NT2/D1 (cell line): ENCODE results near the gene NMUR2.

ENCODE experiments used
- DNase-seq: peaks from one replicate; pipeline ENCODE4 v3.0.0-alpha.2; 2011; ENCODE audit warnings: low read depth, low spot score
- H3K27me3 ChIP-seq: 2 replicates; pipeline ENCODE4 v1.6.0; 2011; ENCODE audit warnings: mild to moderate bottlenecking; ENCODE audit not compliant: insufficient read length, insufficient read depth
- H3K36me3 ChIP-seq: 2 replicates; pipeline ENCODE4 v1.6.1; 2011; ENCODE audit warnings: mild to moderate bottlenecking, low read length, mixed read lengths; ENCODE audit not compliant: insufficient read depth, insufficient read length
- H3K4me1 ChIP-seq: 2 replicates; pipeline ENCODE4 v1.5.1; 2011; ENCODE audit not compliant: insufficient read depth, insufficient read length
- H3K4me3 ChIP-seq: 2 replicates; pipeline ENCODE4 v1.5.1; 2011; ENCODE audit warnings: low read depth; ENCODE audit not compliant: insufficient read length
- H3K9ac ChIP-seq: 2 replicates; pipeline ENCODE4 v1.6.0; 2011; ENCODE audit warnings: low read depth; ENCODE audit not compliant: insufficient read length
- H3K9me3 ChIP-seq: 2 replicates; pipeline ENCODE4 v1.5.1; 2011; ENCODE audit warnings: mild to moderate bottlenecking, low read length; ENCODE audit not compliant: insufficient read depth
- SUZ12 ChIP-seq: IDR thresholded peaks from 2 replicates; pipeline ENCODE4 v1.6.1; 2011; ENCODE audit not compliant: insufficient read length, insufficient read depth; ENCODE audit errors: extremely low read depth
- YY1 ChIP-seq: IDR thresholded peaks from 2 replicates; pipeline ENCODE4 v1.6.1; 2011; ENCODE audit not compliant: insufficient read length, insufficient read depth
- ZNF274 ChIP-seq: IDR thresholded peaks from 2 replicates; pipeline ENCODE4 v1.6.1; 2011; ENCODE audit warnings: mild to moderate bottlenecking, low read depth, low read length

The NMUR2 gene

GRCh38 chr5:152405145-152405544, at the start of gene NMUR2:
TSS of gene NMUR2 (minus strand) at chr5:152405279. CDS start at chr5:152405113, 166 bp downstream.
- DNase-seq: peak; percentile 18
- H3K4me3 ChIP-seq: no peak within 1 kb of the TSS
- TF ChIP-seq SUZ12 (no peak), YY1 (no peak), ZNF274 (no peak)
- no peaks in the 10 kb centered on the region for H3K9me3 ChIP-seq
- H3K4me1 ChIP-seq: no peaks in the 10 kb centered on the region
- H3K9ac ChIP-seq: no peak within 1 kb of the TSS
- H3K36me3 ChIP-seq: no peaks in the 10 kb centered on the region
- no peaks in the 10 kb centered on the region for H3K27me3 ChIP-seq

GRCh38 chr5:152443935-152444334, 38.9 kb upstream of the NMUR2 start:
- H3K27me3 ChIP-seq: no peaks in the 10 kb centered on the region
- H3K9me3 ChIP-seq: no peaks in the 10 kb centered on the region
- H3K9ac ChIP-seq: no peak overlapping the region
- H3K36me3 ChIP-seq: no peaks in the 10 kb centered on the region
- no peak for DNase-seq
- no peaks in the 10 kb centered on the region for H3K4me1 ChIP-seq
- TF ChIP-seq SUZ12: no peak
- TF ChIP-seq ZNF274: no peak
- TF ChIP-seq YY1: no peak
- no peak overlapping the region for H3K4me3 ChIP-seq

- Histone ChIP-seq H3K4me1 (no peaks in the 10 kb centered on the region), H3K27me3 (no peaks in the 10 kb centered on the region), H3K9ac (no peak overlapping the region), H3K9me3 (no peaks in the 10 kb centered on the region), H3K4me3 (no peak overlapping the region), H3K36me3 (no peaks in the 10 kb centered on the region)
- DNase-seq: no peak
- no peak for TF ChIP-seq SUZ12
- TF ChIP-seq ZNF274: no peak
- no peak for TF ChIP-seq YY1
These were observed 34.7 kb upstream of the NMUR2 start for GRCh38 chr5:152439791-152440190.

GRCh38 chr5:152437866-152438265, 32.8 kb upstream of the NMUR2 start:
- peak; percentile 62 for DNase-seq
- H3K4me3 ChIP-seq: no peak overlapping the region
- no peaks in the 10 kb centered on the region for H3K27me3 ChIP-seq
- no peaks in the 10 kb centered on the region for H3K9me3 ChIP-seq
- H3K9ac ChIP-seq: no peak overlapping the region
- H3K4me1 ChIP-seq: no peaks in the 10 kb centered on the region
- peak; percentile 18 for TF ChIP-seq YY1
- no peak for TF ChIP-seq ZNF274
- H3K36me3 ChIP-seq: no peaks in the 10 kb centered on the region

DNA sequence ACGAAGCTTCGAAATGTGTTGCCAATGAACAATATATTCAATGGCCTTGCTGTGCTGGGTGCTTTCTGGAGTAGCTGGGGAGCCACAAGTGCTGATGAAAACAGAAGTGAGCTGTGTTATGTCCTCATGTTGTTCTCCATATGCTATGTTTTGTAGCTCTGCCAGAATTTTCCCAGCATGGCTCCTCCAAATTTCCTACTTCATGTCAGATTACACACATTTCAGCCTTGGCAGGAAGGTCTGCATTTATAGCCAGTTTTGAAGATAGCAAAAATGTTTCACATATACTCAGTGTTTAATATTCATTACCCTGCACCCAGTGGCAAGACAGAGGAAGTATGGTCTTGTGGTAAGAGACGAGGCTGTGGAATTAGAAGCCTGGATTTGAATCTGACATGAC, 22.6 kb upstream of the NMUR2 start:
- Histone ChIP-seq H3K9me3 (no peaks in the 10 kb centered on the region), H3K36me3 (no peaks in the 10 kb centered on the region), H3K4me1 (no peaks in the 10 kb centered on the region), H3K4me3 (no peak overlapping the region), H3K27me3 (no peaks in the 10 kb centered on the region), H3K9ac (no peak overlapping the region)
- no peak for DNase-seq
- TF ChIP-seq YY1 (no peak), ZNF274 (no peak), SUZ12 (no peak)

DNA sequence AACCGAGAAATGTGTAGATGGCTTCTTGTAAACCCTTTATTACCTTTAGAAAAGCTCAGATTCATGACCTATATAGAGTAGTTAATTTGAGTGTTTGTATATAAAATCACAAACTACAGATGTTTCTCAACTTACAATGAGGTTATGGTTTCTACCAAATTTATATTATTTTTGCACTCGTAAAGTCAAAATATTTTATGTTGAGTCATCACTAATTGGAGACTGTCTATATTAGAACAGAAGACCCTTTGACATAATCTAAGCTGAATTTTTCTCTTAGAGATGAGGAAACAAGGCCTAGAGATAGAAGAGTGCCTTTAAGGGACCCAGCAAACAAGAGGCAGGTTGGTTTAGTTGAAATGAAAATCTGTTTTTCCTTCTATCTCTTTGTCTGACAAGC, 20.0 kb upstream of the NMUR2 start:
- H3K4me1 ChIP-seq: no peaks in the 10 kb centered on the region
- no peak overlapping the region for H3K9ac ChIP-seq
- DNase-seq: no peak
- no peak for TF ChIP-seq SUZ12
- no peak for TF ChIP-seq YY1
- TF ChIP-seq ZNF274: no peak
- no peaks in the 10 kb centered on the region for H3K36me3 ChIP-seq
- H3K9me3 ChIP-seq: no peaks in the 10 kb centered on the region
- no peaks in the 10 kb centered on the region for H3K27me3 ChIP-seq
- H3K4me3 ChIP-seq: no peak overlapping the region

- Histone ChIP-seq H3K9ac (no peak overlapping the region), H3K4me1 (no peaks in the 10 kb centered on the region), H3K9me3 (no peaks in the 10 kb centered on the region), H3K36me3 (no peaks in the 10 kb centered on the region), H3K27me3 (no peaks in the 10 kb centered on the region), H3K4me3 (no peak overlapping the region)
- no peak for TF ChIP-seq YY1
- no peak for TF ChIP-seq SUZ12
- TF ChIP-seq ZNF274: no peak
- no peak for DNase-seq
These were observed 19.4 kb upstream of the NMUR2 start for GRCh38 chr5:152424501-152424900.

GRCh38 chr5:152422081-152422480, 17.0 kb upstream of the NMUR2 start:
- H3K4me3 ChIP-seq: no peak overlapping the region
- H3K27me3 ChIP-seq: no peaks in the 10 kb centered on the region
- TF ChIP-seq ZNF274 (no peak), SUZ12 (no peak), YY1 (no peak)
- no peaks in the 10 kb centered on the region for H3K36me3 ChIP-seq
- no peaks in the 10 kb centered on the region for H3K9me3 ChIP-seq
- H3K4me1 ChIP-seq: no peaks in the 10 kb centered on the region
- H3K9ac ChIP-seq: no peak overlapping the region
- DNase-seq: no peak
